Measurements from ENCODE around the gene ABCC5. TPM values are rescaled to one million over a fixed set of nuclear protein-coding genes. Genes with fewer than 3 reads are reported as not detected.
"Not testable (repeated sequence)": the region's sequence is repeated elsewhere in the genome, so short reads cannot be mapped to it uniquely, and the experiment has no call there.

Gene ABCC5
- total and polyA plus RNA-seq, 7 donors: 13.8 to 39.6 (median 22.0) TPM

DNA sequence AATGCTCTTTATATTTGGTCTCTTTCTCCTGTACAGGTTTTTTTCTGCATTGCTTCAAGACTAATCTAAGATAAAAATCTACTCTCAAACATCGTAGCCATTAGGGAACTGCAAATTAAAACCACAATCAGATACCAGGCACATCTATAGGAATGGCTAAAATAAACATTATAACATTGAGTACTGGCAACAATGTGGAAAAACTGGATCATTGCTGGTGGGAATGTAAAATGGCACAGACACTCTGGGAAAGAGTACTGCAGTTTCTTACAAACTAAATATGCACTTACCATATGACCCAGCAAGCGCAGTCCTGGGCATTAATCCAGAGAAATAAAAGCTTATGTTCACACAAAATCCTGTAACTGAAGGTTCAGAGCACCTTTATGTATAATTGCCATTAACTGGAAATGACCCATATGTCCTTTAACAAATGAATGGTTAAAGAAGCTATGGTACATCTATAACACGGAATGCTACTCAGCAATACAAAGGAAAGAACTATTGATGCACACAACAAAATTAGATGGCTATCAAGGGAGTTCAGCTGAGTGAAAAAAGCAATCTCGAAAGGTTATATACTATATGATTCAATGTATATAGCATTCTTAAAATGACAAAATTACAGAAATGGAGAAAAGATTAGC is 6.3 kb downstream of the ABCC5 start:
- no peak overlapping the region for H3K4me3 ChIP-seq
- H3K36me3 ChIP-seq: peaks cover 0 to 54% (median 7%) of the 10 kb centered on the region in 4 donors
- H3K27ac ChIP-seq: no peak overlapping the region
- WGBS, 2 donors: 67 to 85% methylated on average over 4 of the region's 4 CpGs
- peaks cover 0 to 15% (median 4%) of the 10 kb centered on the region in 4 donors for H3K4me1 ChIP-seq
- no peak for TF ChIP-seq POLR2A (IDR thresholded peaks at IDR 0.05)
- no peak for TF ChIP-seq POLR2AphosphoS5 (IDR thresholded peaks at IDR 0.05)
- no peak for TF ChIP-seq EP300 (IDR thresholded peaks at IDR 0.05)
- TF ChIP-seq, protein P1, sequence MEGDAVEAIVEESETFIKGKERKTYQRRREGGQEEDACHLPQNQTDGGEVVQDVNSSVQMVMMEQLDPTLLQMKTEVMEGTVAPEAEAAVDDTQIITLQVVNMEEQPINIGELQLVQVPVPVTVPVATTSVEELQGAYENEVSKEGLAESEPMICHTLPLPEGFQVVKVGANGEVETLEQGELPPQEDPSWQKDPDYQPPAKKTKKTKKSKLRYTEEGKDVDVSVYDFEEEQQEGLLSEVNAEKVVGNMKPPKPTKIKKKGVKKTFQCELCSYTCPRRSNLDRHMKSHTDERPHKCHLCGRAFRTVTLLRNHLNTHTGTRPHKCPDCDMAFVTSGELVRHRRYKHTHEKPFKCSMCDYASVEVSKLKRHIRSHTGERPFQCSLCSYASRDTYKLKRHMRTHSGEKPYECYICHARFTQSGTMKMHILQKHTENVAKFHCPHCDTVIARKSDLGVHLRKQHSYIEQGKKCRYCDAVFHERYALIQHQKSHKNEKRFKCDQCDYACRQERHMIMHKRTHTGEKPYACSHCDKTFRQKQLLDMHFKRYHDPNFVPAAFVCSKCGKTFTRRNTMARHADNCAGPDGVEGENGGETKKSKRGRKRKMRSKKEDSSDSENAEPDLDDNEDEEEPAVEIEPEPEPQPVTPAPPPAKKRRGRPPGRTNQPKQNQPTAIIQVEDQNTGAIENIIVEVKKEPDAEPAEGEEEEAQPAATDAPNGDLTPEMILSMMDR (IDR thresholded peaks at IDR 0.05): no peak
- H3K9me3 ChIP-seq: no peaks in the 10 kb centered on the region
- intact Hi-C loops (cut with DNase I): no loop called here
- no peak for DNase-seq
- H3K27me3 ChIP-seq: no peaks in the 10 kb centered on the region

DNA sequence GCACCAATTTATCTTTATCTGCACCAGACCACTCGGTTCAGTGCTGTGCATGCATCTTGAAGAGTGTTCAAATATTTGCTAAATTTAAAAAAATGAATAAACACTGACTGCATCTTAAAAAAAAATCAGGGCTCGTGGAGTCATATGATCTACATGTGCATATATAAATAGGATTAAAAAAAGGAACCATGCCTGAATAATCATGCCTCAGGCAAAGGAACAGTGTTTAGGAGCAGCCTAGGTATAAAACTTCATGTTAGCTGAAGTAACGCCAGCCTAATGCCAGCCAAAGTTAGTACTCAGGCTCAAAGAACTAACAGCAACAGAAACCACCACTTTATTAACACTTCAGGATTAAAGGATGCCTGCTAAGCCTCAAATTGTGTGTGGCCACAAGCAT is 9.5 kb downstream of the ABCC5 start:
- Histone ChIP-seq H3K4me1 (peaks cover 0 to 26% (median 10%) of the 10 kb centered on the region in 4 donors), H3K36me3 (peaks cover 0 to 43% (median under 1%) of the 10 kb centered on the region in 4 donors), H3K4me3 (no peak overlapping the region), H3K27me3 (no peaks in the 10 kb centered on the region), H3K27ac (no peak overlapping the region), H3K9me3 (no peaks in the 10 kb centered on the region)
- intact Hi-C loops (cut with DNase I): no loop called here
- no peak for DNase-seq
- TF ChIP-seq POLR2A (IDR thresholded peaks at IDR 0.05) (no peak), POLR2AphosphoS5 (IDR thresholded peaks at IDR 0.05) (no peak), EP300 (IDR thresholded peaks at IDR 0.05) (no peak)
- TF ChIP-seq, protein P1 (IDR thresholded peaks at IDR 0.05): no peak
- WGBS, 2 donors: 60 to 63% methylated on average over 3 of the region's 3 CpGs

DNA sequence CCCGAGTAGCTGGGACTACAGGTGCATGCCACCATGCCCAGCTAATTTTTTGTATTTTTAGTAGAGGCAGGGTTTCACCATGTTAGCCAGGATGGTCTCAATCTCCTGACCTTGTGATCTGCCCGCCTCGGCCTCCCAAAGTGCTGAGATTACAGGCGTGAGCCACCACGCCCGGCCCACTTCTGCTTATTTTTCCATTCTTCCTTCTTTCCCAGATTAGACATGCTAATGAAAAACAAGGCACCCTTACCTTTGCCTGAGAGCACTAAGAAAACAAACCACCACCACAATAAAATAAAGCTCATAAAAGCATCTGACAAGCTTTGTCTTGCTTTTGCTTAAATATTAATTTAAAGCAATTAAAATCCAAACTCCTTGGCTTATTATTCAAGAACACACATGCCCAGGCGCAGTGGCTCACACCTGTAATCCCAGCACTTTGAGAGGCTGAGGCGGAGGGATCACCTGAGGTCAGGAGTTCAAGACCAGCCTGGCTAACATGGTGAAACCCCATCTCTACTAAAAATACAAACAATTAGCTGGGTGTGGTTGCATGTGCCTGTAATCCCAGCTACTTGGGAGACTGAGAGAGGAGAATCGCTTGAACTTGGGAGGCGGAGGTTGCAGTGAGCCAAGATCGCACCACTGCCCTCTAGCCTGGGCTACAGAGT is 10.4 kb downstream of the ABCC5 start:
- H3K4me1 ChIP-seq: peaks cover 0 to 26% (median 10%) of the 10 kb centered on the region in 4 donors
- intact Hi-C loops (cut with DNase I); H3K27ac ChIP-seq; H3K9me3 ChIP-seq; H3K4me3 ChIP-seq; DNase-seq; H3K27me3 ChIP-seq: not testable (repeated sequence)
- H3K36me3 ChIP-seq: peaks cover 0 to 36% (median 0%) of the 10 kb centered on the region in 4 donors
- WGBS, 2 donors: 27 to 64% methylated on average over 11 of the region's 11 CpGs

DNA sequence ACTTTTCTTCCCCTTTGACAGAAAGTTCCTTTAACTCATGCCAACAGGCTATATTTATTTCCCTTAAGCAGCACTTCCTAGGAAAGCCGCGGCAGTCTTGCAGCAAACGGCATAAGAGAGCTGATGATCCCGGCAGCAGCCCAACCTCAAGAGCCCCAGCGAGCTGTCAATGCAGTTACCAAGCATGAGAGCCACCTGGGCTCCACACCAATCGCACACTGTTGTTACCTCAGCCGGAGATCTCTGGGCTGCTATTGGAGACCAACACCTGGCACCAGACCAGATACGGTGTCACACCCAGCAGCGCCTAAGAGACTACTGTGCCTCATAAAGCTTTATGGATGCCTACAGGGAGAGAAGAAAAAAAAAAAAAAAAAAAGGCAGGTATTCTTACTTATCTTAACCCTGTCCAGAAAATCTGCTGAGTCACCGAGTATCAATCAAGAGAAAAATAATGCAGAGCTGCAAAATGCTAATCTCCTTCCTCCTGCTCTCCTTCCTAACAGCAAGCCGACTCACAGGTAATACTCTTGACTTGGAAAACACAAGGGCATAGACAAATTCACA is 11.7 kb downstream of the ABCC5 start:
- Histone ChIP-seq H3K4me3 (peak overlapping the region in 2 of 4 donors; percentile 10 to 24), H3K9me3 (no peaks in the 10 kb centered on the region), H3K27me3 (no peaks in the 10 kb centered on the region), H3K4me1 (peaks cover 0 to 26% (median 10%) of the 10 kb centered on the region in 4 donors), H3K36me3 (peaks cover 0 to 29% (median 0%) of the 10 kb centered on the region in 4 donors), H3K27ac (peak overlapping the region in 2 of 4 donors; percentile 4 to 36)
- intact Hi-C loops (cut with DNase I): no loop called here
- TF ChIP-seq, protein P1 (IDR thresholded peaks at IDR 0.05): no peak
- TF ChIP-seq EP300 (IDR thresholded peaks at IDR 0.05) (no peak), POLR2AphosphoS5 (IDR thresholded peaks at IDR 0.05) (peak in 1 of 4 donors; percentile 29)
- peak; percentile 68 for DNase-seq
- WGBS, 2 donors: 8 to 30% methylated on average over 11 of the region's 11 CpGs

DNA sequence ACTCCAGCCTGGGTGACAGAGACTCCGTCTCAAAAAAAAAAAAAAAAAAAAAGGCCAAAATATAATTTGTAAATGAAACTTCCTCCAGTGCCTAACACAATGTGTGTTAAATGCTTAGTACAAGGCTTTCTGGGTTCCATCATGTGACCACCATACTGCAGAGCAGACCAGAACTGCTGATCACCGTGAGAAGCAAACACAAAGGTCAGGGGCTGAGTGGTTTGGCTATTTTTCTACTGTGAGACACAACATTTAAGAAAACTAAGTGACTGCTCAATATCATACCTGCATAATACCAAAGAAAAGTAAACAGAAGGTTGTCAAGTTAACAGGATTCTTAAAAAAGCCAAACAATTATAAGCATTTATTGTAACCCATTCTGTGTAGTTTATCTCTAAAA is 13.2 kb downstream of the ABCC5 start:
- peaks cover 0 to 26% (median 10%) of the 10 kb centered on the region in 4 donors for H3K4me1 ChIP-seq
- intact Hi-C loops (cut with DNase I): no loop called here
- H3K9me3 ChIP-seq: no peaks in the 10 kb centered on the region
- H3K4me3 ChIP-seq: no peak overlapping the region
- H3K27me3 ChIP-seq: no peaks in the 10 kb centered on the region
- WGBS, 2 donors: 89 to 93% methylated on average over 2 of the region's 2 CpGs
- H3K36me3 ChIP-seq: peaks cover 0 to 15% (median 0%) of the 10 kb centered on the region in 4 donors
- no peak for TF ChIP-seq POLR2AphosphoS5 (IDR thresholded peaks at IDR 0.05)
- no peak for TF ChIP-seq EP300 (IDR thresholded peaks at IDR 0.05)
- TF ChIP-seq POLR2A (IDR thresholded peaks at IDR 0.05): no peak
- TF ChIP-seq, protein P1 (IDR thresholded peaks at IDR 0.05): no peak
- DNase-seq: no peak
- H3K27ac ChIP-seq: no peak overlapping the region
